GM19467 (cell line): ENCODE data around the gene C9.
"Not testable (repeated sequence)": the region's sequence is repeated elsewhere in the genome, so short reads cannot be mapped to it uniquely, and the experiment has no call there.

Experiments used
- ATAC-seq: cut with Tn5 transposase; IDR thresholded peaks from one replicate; pipeline ENCODE4 v1.9.1; 2021; ENCODE audit warnings: mild to moderate bottlenecking, moderate library complexity; ENCODE audit not compliant: unreplicated experiment

The C9 gene

GRCh38 chr5:39266442-39266841, 97.9 kb downstream of the C9 start:
- ATAC-seq, result no peak

- ATAC-seq, result peak; percentile 88
Measured at GRCh38 chr5:39264528-39264927, 99.8 kb downstream of the C9 start.

- no peak for ATAC-seq
Measured at GRCh38 chr5:39262981-39263380, 101.3 kb downstream of the C9 start.

GRCh38 chr5:39260095-39260494, 104.2 kb downstream of the C9 start:
- no peak for ATAC-seq

- ATAC-seq, result no peak
Measured at GRCh38 chr5:39257554-39257953, 106.7 kb downstream of the C9 start.

GRCh38 chr5:39256477-39257235, 107.6 kb downstream of the C9 start:
- ATAC-seq, result no peak

GRCh38 chr5:39255406-39255805, 108.9 kb downstream of the C9 start:
- ATAC-seq, result no peak

GRCh38 chr5:39254671-39255070, 109.6 kb downstream of the C9 start:
- ATAC-seq, result no peak

GRCh38 chr5:39253196-39253595, 111.1 kb downstream of the C9 start:
- no peak for ATAC-seq

GRCh38 chr5:39249564-39250274, 114.6 kb downstream of the C9 start:
- ATAC-seq, result no peak

- ATAC-seq, result no peak
Measured at GRCh38 chr5:39249069-39249468, 115.2 kb downstream of the C9 start.

- ATAC-seq, result no peak
Measured at GRCh38 chr5:39240750-39241149, 123.5 kb downstream of the C9 start.

GRCh38 chr5:39238366-39239105, 125.8 kb downstream of the C9 start:
- ATAC-seq, result no peak

GRCh38 chr5:39236718-39237117, 127.6 kb downstream of the C9 start:
- no peak for ATAC-seq

GRCh38 chr5:39235648-39236047, 128.6 kb downstream of the C9 start:
- no peak for ATAC-seq

- not testable (repeated sequence) for ATAC-seq
Measured at GRCh38 chr5:39234494-39234893, 129.8 kb downstream of the C9 start.
